COLO668 (cell line): ENCODE results near the gene PI4KA.
A peak's percentile ranks its signal among the peaks of the same experiment; 100 is the strongest.
"Not testable (repeated sequence)": the region's sequence is repeated elsewhere in the genome, so short reads cannot be mapped to it uniquely, and the experiment has no call there.

Experiments used
- DNase-seq: peaks from one replicate; lab custom pipeline; 2025; ENCODE audit not compliant: unreplicated experiment; lab: John Stamatoyannopoulos, UW

The PI4KA gene

GRCh38 chr22:20779014-20779817, 79.4 kb downstream of the PI4KA start:
- no peak for DNase-seq

GRCh38 chr22:20777420-20778177, 81.0 kb downstream of the PI4KA start:
- peak; percentile 12 for DNase-seq

DNA sequence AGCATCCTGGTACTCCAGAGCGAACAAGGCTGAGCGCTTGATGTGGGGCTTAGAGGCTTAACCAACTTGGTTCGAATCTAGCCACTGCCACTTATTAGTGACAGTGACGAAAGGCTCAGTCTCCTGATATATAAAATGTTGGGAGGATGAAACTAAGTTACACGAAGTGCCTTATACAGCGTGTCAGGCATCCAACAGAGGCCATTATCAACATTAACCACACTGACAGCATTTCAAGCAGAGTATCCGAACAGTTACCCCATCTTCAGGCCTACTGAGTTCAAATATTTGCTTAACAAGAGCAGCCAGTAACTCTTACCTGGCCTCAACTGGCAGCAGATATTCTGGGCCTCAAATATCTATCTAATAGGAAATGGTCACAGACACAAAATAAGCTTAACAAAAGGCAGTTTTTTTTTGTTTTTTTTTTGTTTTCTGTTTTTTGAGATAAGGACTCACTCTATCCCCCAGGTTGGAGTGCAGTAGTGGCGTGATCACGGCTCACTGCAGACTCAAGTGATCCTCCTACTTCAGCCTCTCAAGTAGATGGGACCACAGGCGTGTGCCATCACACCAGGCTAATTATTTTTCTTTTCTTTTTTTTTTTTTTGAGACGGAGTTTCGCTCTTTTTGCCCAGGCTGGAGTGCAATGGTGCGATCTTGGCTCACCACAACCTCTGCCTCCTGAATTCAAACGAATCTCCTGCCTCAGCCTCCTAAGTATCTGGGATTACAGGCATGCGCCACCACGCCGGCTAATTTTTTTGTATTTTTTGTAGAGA, 81.8 kb downstream of the PI4KA start:
- DNase-seq = no peak

DNA sequence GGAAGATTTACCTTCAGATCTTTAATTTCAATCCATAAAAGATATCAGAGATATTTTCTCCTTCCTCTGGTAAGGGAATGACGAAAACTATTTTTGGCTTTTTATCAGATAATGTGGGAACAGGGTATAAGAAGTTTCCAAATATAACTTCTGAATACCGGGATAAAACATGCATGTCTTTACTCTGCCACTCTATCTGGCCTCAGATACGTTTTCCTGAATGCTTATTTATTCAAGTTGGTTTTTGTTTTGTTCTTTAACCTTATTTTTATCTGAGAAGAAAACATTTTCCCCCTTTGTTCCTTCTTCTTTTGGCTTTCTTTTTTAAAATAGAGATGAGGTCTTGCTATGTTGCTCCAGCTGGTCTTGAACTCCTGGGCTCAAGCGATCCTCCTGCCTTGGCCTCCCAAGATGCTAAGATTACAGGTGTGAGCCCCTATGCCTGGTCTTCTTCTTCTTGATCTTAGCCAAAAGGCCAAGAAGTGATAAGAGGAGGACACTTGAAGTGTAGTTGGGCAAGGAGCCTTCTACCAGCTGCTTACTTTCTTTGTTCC, 83.2 kb downstream of the PI4KA start:
- DNase-seq = no peak

DNA sequence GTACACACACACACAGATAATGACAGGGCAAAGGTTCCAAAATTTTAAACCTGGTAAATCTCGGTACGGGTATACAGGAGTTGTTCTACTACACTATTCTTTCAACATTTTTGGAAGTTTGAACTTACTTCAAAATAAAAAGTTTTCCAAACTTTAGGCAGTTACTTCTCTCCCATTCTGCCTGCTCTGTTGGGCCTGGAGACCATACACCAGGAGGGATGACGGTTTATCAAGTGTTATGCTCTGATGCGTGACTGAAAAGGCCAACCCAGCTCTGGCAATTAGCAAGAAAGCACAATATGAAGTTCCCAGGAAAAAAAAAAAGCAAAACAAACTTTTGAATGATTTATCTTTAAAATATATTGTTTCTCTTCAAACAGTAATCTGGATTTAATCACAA, 83.7 kb downstream of the PI4KA start:
- DNase-seq = no peak

DNA sequence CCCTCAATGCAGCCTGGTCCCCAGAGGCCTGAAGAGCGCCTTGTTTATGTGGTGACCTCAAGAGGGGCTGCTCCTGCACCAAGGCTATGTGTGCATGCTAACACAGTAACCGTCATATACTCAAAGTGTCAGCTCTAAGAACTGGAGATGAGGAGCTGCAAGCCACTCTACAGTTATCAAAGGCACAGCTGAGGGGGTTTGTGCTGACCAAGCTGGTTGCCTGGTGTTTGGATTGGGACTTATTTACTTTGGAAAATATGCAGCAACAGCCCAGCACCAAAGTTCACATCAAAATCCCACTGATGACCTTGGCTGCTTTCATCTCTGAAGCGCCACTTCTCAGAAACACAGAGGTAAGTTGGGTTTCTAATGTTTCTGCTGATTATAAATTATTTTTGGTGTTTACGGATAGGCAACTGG, 84.8 kb downstream of the PI4KA start, which contains the start of gene SERPIND1:
SERPIND1 (plus strand) TSS at position 321 of the 420 bp plus-strand sequence. CDS start 5,200 bp downstream, outside the sequence.
- no peak for DNase-seq

- no peak for DNase-seq
Measured at GRCh38 chr22:20771918-20772625, 86.5 kb downstream of the PI4KA start.

DNA sequence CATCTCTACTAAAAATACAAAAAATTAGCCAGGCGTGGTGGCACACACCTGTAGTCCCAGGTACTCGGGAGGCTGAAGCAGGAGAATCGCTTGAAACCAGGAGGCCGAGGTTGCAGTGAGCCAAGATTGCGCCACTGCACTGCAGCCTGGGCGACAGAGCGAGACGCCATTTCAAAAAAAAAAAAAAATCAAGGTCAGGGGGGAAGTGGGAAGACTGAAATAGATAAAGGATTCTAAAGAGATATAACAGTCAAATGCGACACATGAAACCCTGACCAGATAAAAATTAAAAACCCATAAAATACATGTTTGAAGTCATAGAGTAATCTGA, 89.2 kb downstream of the PI4KA start:
- DNase-seq = not testable (repeated sequence)

DNA sequence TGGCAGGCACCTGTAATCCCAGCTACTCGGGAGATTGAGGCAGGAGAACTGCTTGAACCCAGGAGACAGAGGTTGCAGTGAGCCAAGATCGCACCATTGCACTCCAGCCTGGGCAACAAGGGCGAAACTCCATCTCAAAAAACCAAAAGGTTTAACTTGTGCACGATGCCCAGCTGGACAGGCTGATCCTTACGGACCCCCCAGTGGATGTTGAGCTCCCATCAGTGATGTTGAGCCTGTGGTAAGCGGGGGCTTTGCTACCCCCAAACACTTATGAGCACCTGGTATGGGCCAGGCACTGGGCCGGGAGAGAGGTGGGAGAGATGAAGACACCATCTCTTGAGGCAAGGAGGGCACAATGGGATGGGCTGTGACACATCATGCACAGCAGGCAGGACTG, 92.1 kb downstream of the PI4KA start:
- DNase-seq = no peak

DNA sequence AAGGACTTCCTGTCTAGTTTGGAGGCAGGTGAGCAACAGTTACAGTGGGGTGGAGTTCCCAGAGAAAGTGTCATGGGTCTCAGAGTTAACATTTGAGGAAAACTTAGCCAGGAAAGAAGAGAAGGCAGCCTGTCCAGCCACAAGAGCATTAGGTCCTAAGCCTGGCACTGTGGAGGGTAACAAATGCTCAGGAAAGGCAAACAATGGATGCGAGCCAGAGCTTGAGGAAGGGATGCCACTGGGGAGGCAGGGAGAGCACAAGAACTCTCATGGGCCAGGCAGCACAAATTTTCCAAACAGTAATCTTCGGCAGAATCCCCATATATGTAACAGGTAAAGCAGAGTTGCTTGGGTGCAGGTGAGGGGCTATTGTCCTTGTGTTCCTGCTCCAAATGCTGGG, 92.7 kb downstream of the PI4KA start:
- no peak for DNase-seq

DNA sequence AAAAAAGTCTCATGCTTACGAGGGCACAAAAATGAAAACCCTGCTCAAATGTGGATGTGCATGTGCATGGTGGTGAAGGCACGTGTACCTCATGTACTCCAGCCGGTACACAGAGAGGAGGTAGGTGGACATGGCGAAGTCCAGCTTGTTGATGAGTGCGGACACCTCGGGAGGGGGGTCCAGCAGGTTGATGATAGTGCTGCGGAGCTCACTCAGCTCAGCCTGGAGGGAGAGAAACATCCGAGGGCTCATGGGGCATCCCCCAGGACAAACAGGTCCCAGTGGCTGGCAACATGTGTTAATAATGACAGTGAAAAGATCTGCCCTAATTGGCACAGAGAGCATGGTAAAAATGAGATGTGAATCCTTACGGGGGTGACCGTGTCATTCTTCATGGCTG, 93.9 kb downstream of the PI4KA start:
- no peak for DNase-seq

GRCh38 chr22:20764471-20764720, 94.2 kb downstream of the PI4KA start:
- DNase-seq = no peak

DNA sequence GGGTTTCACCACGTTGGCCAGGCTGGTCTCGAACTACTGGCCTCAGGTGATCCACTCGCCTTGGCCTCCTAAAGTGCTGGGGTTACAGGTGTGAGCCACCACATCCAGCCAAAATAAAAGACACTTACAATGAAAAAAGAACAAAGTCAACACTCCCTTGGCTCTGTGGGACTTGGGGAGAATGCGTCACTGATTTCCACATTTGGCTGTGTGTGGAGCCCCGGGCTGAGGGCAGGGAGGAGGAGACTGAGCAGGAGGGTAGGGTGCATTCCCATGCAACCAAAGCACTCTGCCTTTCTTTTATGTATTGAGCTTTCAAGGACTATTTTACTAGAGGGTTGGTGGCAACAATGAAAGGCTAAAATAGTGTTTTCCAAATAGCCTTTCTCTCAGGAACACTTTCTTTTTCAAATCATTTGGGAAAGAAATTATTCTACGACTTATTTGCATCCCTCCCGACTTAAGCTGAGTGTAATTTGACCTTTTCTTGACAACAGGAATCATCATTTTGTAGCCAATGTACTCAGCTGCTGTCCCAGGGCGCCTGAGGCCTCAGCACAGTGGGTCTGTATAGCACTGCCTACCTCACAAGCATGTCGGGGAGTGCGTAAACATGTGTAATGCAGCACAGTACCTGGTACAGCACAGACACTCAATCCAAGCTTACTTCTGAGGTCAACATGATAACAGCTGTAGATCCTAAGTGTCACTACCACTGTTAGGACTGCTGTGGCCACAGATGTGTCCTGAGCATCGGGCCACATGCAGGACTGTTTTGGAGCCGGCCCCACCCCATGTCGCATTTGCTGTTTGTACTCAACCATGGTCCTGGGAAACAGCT, 94.8 kb downstream of the PI4KA start:
- DNase-seq = no peak

DNA sequence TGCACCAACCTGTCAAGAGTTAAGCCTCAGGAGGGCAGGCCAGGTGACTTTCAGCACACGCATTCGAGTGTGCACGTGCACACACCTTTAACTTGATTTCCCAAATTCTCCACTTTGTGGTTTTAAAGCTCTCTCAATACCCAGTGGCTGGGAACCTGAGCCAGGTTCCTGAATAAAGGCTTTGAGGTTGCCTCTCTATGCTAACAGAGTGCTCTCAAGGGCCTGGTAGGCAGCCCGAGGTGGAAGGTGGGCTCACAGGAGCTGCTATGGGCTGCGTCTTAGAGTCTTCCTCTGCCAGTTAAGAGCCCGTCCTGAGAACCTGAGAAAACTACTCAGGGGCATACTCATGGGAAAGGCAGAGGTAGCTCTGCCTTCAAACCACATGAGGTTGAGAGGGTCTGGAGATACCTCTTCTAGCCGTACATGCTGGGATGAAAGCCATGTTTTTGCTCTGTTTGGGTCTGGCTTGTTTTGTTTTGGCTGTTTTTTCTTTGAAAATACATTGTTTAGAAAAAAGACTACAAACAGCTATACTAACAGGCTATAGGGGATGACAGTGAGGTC, 96.3 kb downstream of the PI4KA start:
- no peak for DNase-seq

GRCh38 chr22:20761536-20761935, 97.1 kb downstream of the PI4KA start:
- no peak for DNase-seq

DNA sequence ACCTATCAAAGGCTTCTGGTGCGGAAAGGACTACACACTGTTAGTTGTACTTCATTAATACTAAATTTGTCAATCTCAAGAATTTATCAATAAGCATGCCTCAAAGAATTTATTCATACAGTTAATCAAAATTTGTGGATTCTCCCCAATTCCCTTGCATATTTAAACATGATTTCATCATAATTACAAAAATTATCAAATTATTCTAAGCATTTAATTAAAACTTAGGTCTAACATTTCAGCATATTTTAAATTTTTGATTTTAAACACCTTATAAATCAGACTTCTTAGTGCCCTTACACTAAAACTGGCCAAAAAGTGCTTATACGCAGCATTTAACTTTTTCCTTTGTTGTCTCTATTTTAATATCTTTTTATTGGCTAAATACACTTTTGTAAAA, 98.5 kb downstream of the PI4KA start:
- no peak for DNase-seq

GRCh38 chr22:20758688-20759087, 99.9 kb downstream of the PI4KA start:
- DNase-seq = no peak

DNA sequence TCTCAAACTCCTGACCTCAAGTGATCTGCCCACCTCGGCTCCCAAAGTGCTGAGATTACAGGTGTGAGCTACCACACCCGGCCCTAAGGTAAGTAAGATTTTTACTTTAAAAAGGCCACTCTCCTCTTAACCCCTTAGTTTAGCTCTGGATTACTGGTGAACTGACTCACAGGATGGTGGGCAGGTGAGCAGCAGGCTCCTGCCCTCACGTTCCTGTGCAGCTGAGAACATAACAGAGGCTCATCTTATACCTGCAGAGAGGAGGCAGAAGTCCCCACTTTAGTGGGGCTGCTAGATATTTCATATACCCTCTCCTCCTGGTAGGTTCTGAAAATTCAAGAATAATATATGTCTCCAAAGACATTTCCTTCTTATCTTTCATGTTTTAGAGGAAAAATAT, 101.8 kb downstream of the PI4KA start:
- no peak for DNase-seq

GRCh38 chr22:20752873-20753272, 105.7 kb downstream of the PI4KA start:
- no peak for DNase-seq
